ENCODE data around the gene CDH23. TPM values are rescaled to one million over a fixed set of nuclear protein-coding genes. Genes with fewer than 3 reads are reported as not detected.

CDH23 gene
- total and polyA plus RNA-seq, 10 donors = 2.0 to 19.9 (median 11.0) TPM

- no peak for DNase-seq
- WGBS, 5 donors = 86 to 94% (median 90%) methylated on average over 7 of the region's 7 CpGs
- H3K4me1 ChIP-seq = peaks cover 0 to 6% (median 0%) of the 10 kb centered on the region in 6 donors
- H3K9me3 ChIP-seq = no peaks in the 10 kb centered on the region
- TF ChIP-seq POLR2A (IDR thresholded peaks at IDR 0.05) = no peak
- no peak for TF ChIP-seq POLR2AphosphoS5 (IDR thresholded peaks at IDR 0.05)
- TF ChIP-seq, protein P1, sequence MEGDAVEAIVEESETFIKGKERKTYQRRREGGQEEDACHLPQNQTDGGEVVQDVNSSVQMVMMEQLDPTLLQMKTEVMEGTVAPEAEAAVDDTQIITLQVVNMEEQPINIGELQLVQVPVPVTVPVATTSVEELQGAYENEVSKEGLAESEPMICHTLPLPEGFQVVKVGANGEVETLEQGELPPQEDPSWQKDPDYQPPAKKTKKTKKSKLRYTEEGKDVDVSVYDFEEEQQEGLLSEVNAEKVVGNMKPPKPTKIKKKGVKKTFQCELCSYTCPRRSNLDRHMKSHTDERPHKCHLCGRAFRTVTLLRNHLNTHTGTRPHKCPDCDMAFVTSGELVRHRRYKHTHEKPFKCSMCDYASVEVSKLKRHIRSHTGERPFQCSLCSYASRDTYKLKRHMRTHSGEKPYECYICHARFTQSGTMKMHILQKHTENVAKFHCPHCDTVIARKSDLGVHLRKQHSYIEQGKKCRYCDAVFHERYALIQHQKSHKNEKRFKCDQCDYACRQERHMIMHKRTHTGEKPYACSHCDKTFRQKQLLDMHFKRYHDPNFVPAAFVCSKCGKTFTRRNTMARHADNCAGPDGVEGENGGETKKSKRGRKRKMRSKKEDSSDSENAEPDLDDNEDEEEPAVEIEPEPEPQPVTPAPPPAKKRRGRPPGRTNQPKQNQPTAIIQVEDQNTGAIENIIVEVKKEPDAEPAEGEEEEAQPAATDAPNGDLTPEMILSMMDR (IDR thresholded peaks at IDR 0.05 in 8 of 11, conservative IDR thresholded peaks at IDR 0.05 in 3 of 11) = no peak
- H3K4me3 ChIP-seq = no peak overlapping the region
- intact Hi-C loops (cut with DNase I; ENCODE audit: low total_unique reads) = no loop called here
- no peak overlapping the region for H3K27ac ChIP-seq
- peaks cover 0 to 5% (median 0%) of the 10 kb centered on the region in 7 donors for H3K27me3 ChIP-seq (replicated peaks in 1 of 7)
- H3K36me3 ChIP-seq = no peaks in the 10 kb centered on the region
These were observed 137.2 kb downstream of the CDH23 start for GRCh38 chr10:71533936-71534335.

GRCh38 chr10:71534568-71535194 lies 138.0 kb downstream of the CDH23 start:
- no peak for DNase-seq
- Histone ChIP-seq H3K4me3 (no peak overlapping the region), H3K4me1 (no peaks in the 10 kb centered on the region), H3K9me3 (no peaks in the 10 kb centered on the region), H3K27ac (no peak overlapping the region), H3K36me3 (no peaks in the 10 kb centered on the region), H3K27me3 (replicated peaks in 1 of 7) (peaks cover 0 to 5% (median 0%) of the 10 kb centered on the region in 7 donors)
- 55 to 78% (median 74%) methylated on average over 4 of the region's 4 CpGs for WGBS, 5 donors
- TF ChIP-seq POLR2A (IDR thresholded peaks at IDR 0.05) (no peak), POLR2AphosphoS5 (IDR thresholded peaks at IDR 0.05) (no peak)
- TF ChIP-seq, protein P1 (IDR thresholded peaks at IDR 0.05 in 8 of 11, conservative IDR thresholded peaks at IDR 0.05 in 3 of 11) = no peak
- intact Hi-C loops (cut with DNase I; ENCODE audit: low total_unique reads) = no loop called here

- no peak for TF ChIP-seq POLR2A (IDR thresholded peaks at IDR 0.05)
- Histone ChIP-seq H3K4me1 (no peaks in the 10 kb centered on the region), H3K27me3 (replicated peaks in 1 of 7) (peaks cover 0 to 5% (median 0%) of the 10 kb centered on the region in 7 donors), H3K36me3 (no peaks in the 10 kb centered on the region), H3K27ac (no peak overlapping the region), H3K4me3 (no peak overlapping the region), H3K9me3 (no peaks in the 10 kb centered on the region)
- intact Hi-C loops (cut with DNase I; ENCODE audit: low total_unique reads) = no loop called here
- no peak for DNase-seq
- 80 to 89% (median 82%) methylated on average over 6 of the region's 6 CpGs for WGBS, 5 donors
These were observed 139.6 kb downstream of the CDH23 start for GRCh38 chr10:71536332-71536731.

DNA sequence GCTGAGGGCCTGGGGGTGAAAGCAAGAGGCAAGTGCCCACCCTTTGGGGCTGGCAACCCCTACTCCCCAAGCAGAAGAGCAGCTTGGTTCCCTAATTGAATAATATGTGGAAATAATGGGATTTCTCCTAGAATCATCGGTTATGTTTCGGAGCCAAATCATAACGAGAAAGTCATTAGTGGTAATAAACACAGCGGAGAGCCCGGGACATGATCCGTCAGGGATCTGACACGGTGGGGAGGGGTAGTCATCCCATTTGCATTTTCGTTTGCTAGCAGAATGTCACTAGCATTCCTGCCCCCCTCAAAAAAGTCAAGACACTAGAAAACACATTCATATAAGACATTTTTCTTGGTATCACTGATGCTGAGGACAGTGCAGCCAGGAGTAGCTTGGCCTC lies 140.4 kb downstream of the CDH23 start:
- Histone ChIP-seq H3K9me3 (no peaks in the 10 kb centered on the region), H3K4me1 (no peaks in the 10 kb centered on the region), H3K27me3 (replicated peaks in 1 of 7) (peaks cover 0 to 5% (median 0%) of the 10 kb centered on the region in 7 donors), H3K27ac (no peak overlapping the region), H3K4me3 (no peak overlapping the region), H3K36me3 (no peaks in the 10 kb centered on the region)
- TF ChIP-seq POLR2A (IDR thresholded peaks at IDR 0.05) = no peak
- TF ChIP-seq POLR2AphosphoS5 (IDR thresholded peaks at IDR 0.05) = no peak
- TF ChIP-seq, protein P1 (IDR thresholded peaks at IDR 0.05 in 8 of 11, conservative IDR thresholded peaks at IDR 0.05 in 3 of 11) = no peak
- intact Hi-C loops (cut with DNase I; ENCODE audit: low total_unique reads) = no loop called here
- WGBS, 5 donors = 84 to 96% (median 92%) methylated on average over 8 of the region's 8 CpGs
- DNase-seq = no peak
